ENCODE results near the gene ADGRA3. TPM values are rescaled to one million over a fixed set of nuclear protein-coding genes. Genes with fewer than 3 reads are reported as not detected.

Gene ADGRA3
- total RNA-seq, 2 experiments from 2014 or later, result not detected

GRCh38 chr4:22369901-22370562 lies 145.8 kb downstream of the ADGRA3 start:
- no peaks in the 10 kb centered on the region for H3K36me3 ChIP-seq (ENCODE audit: insufficient read depth, low read length)
- H3K4me1 ChIP-seq (ENCODE audit: insufficient read depth, low read length, poor library complexity, severe bottlenecking), result no peaks in the 10 kb centered on the region
- no peaks in the 10 kb centered on the region for H3K79me2 ChIP-seq (ENCODE audit: insufficient read depth, low read depth, low read length)
- H3K9me2 ChIP-seq (ENCODE audit: insufficient read depth, low read length), result no peaks in the 10 kb centered on the region
- no TSS peak for BruUV-seq (replicated peaks)
- DNase-seq (ENCODE audit: low spot score), result no peak
- no peak overlapping the region for H3K4me2 ChIP-seq (ENCODE audit: low read length)
- no peak overlapping the region for H3K27ac ChIP-seq (ENCODE audit: low read depth, low read length, poor library complexity, severe bottlenecking)
- POLR2A ChIA-PET, result no interaction called here
- no peak for TF ChIP-seq CTCF (conservative IDR thresholded peaks at IDR 0.05; ENCODE audit: low read length)
- TF ChIP-seq EZH2phosphoT487 (IDR thresholded peaks at IDR 0.05; ENCODE audit: borderline replicate concordance, low read depth, low read length), result no peak
- H4K20me1 ChIP-seq (ENCODE audit: insufficient read depth, low read length), result no peaks in the 10 kb centered on the region
- CTCF ChIA-PET (ENCODE audit: unreplicated experiment), result no interaction called here
- intact Hi-C loops (cut with micrococcal nuclease; ENCODE audit: unreplicated experiment), result no loop called here
- no peaks in the 10 kb centered on the region for H3K9me3 ChIP-seq (ENCODE audit: low read length)
- H2AFZ ChIP-seq (ENCODE audit: low read length), result no peak overlapping the region
- H3K4me3 ChIP-seq (ENCODE audit: low read depth, low read length, poor library complexity, severe bottlenecking), result no peak overlapping the region

DNA sequence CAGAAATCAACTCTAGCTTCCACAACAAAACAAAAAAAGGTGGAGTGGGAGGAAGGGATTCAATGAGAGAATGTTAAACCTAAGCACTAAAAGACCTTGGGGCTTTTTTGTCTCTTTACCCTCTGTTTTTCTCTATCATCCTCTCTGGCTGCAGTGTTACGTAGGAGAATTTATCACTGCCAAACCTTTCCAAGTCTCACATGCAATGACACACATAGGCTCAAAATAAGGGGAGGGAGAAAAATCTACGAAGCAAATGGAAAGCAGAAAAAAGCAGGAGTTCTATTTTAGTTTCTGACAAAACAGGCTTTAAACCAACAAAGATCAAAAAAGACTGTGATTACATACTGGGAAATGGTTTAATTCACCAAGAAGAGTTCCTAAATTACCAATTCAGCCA lies 152.1 kb downstream of the ADGRA3 start:
- ChIA-PET CTCF (ENCODE audit: unreplicated experiment) (no interaction called here), POLR2A (no interaction called here)
- no peaks in the 10 kb centered on the region for H3K4me1 ChIP-seq (ENCODE audit: insufficient read depth, low read length, poor library complexity, severe bottlenecking)
- no peak overlapping the region for H3K4me2 ChIP-seq (ENCODE audit: low read length)
- no peaks in the 10 kb centered on the region for H3K36me3 ChIP-seq (ENCODE audit: insufficient read depth, low read length)
- H3K9me3 ChIP-seq (ENCODE audit: low read length), result no peaks in the 10 kb centered on the region
- no peaks in the 10 kb centered on the region for H4K20me1 ChIP-seq (ENCODE audit: insufficient read depth, low read length)
- intact Hi-C loops (cut with micrococcal nuclease; ENCODE audit: unreplicated experiment), result no loop called here
- H3K9me2 ChIP-seq (ENCODE audit: insufficient read depth, low read length), result no peaks in the 10 kb centered on the region
- H3K79me2 ChIP-seq (ENCODE audit: insufficient read depth, low read depth, low read length), result no peaks in the 10 kb centered on the region
- no peak overlapping the region for H3K4me3 ChIP-seq (ENCODE audit: low read depth, low read length, poor library complexity, severe bottlenecking)
- TF ChIP-seq EZH2phosphoT487 (IDR thresholded peaks at IDR 0.05; ENCODE audit: borderline replicate concordance, low read depth, low read length), result no peak
- no peak for TF ChIP-seq CTCF (conservative IDR thresholded peaks at IDR 0.05; ENCODE audit: low read length)
- H2AFZ ChIP-seq (ENCODE audit: low read length), result no peak overlapping the region
- DNase-seq (ENCODE audit: low spot score), result no peak
- no TSS peak for BruUV-seq (replicated peaks)
- no peak overlapping the region for H3K27ac ChIP-seq (ENCODE audit: low read depth, low read length, poor library complexity, severe bottlenecking)

GRCh38 chr4:22363036-22363435 lies 152.8 kb downstream of the ADGRA3 start:
- H3K4me1 ChIP-seq (ENCODE audit: insufficient read depth, low read length, poor library complexity, severe bottlenecking), result no peaks in the 10 kb centered on the region
- TF ChIP-seq EZH2phosphoT487 (IDR thresholded peaks at IDR 0.05; ENCODE audit: borderline replicate concordance, low read depth, low read length) (no peak), CTCF (conservative IDR thresholded peaks at IDR 0.05; ENCODE audit: low read length) (no peak)
- ChIA-PET CTCF (ENCODE audit: unreplicated experiment) (no interaction called here), POLR2A (no interaction called here)
- H3K27ac ChIP-seq (ENCODE audit: low read depth, low read length, poor library complexity, severe bottlenecking), result no peak overlapping the region
- H3K79me2 ChIP-seq (ENCODE audit: insufficient read depth, low read depth, low read length), result no peaks in the 10 kb centered on the region
- H3K36me3 ChIP-seq (ENCODE audit: insufficient read depth, low read length), result no peaks in the 10 kb centered on the region
- no peak overlapping the region for H2AFZ ChIP-seq (ENCODE audit: low read length)
- H3K9me2 ChIP-seq (ENCODE audit: insufficient read depth, low read length), result no peaks in the 10 kb centered on the region
- intact Hi-C loops (cut with micrococcal nuclease; ENCODE audit: unreplicated experiment), result no loop called here
- DNase-seq (ENCODE audit: low spot score), result no peak
- no peaks in the 10 kb centered on the region for H4K20me1 ChIP-seq (ENCODE audit: insufficient read depth, low read length)
- H3K9me3 ChIP-seq (ENCODE audit: low read length), result no peaks in the 10 kb centered on the region
- no TSS peak for BruUV-seq (replicated peaks)
- no peak overlapping the region for H3K4me2 ChIP-seq (ENCODE audit: low read length)
- no peak overlapping the region for H3K4me3 ChIP-seq (ENCODE audit: low read depth, low read length, poor library complexity, severe bottlenecking)

Measured in OCI-LY7 (cell line).